ENCODE measurements around the gene TMEM178A. TPM values are rescaled to one million over a fixed set of nuclear protein-coding genes. Genes with fewer than 3 reads are reported as not detected.

TMEM178A gene
- total and polyA plus RNA-seq, 7 experiments from 2014 or later, result 0.32 to 0.54 (median 0.43) TPM; not detected in 3

GRCh38 chr2:39733070-39733674, 67.5 kb downstream of the TMEM178A start:
- peaks cover 0 to 14% (median 4%) of the 10 kb centered on the region in 7 donors for H3K4me1 Mint-ChIP-seq
- H3K27me3 Mint-ChIP-seq, result no peaks in the 10 kb centered on the region
- ChIA-PET CTCF (no interaction called here), POLR2A (no interaction called here)
- intact Hi-C loops (cut with micrococcal nuclease), result no loop called here
- peaks cover 0 to 18% (median 4%) of the 10 kb centered on the region in 3 experiments for H3K36me3 ChIP-seq (ENCODE audit: control insufficient read depth in 2 of 3, insufficient read depth in 3 of 3, low read length in 3 of 3)
- no peak overlapping the region for H3K4me3 Mint-ChIP-seq
- peaks cover 0 to 4% (median 0%) of the 10 kb centered on the region in 11 donors for H3K9me3 Mint-ChIP-seq
- ATAC-seq, result no peak
- H3K36me3 Mint-ChIP-seq, result peaks cover 21 to 59% (median 43%) of the 10 kb centered on the region in 5 donors
- no peaks in the 10 kb centered on the region for H3K9me3 ChIP-seq (ENCODE audit: control insufficient read depth in 2 of 3, low read length in 3 of 3)
- no peaks in the 10 kb centered on the region for H3K27me3 ChIP-seq (ENCODE audit: control insufficient read depth in 2 of 2, insufficient read depth in 2 of 2, low read length in 2 of 2)
- H3K27ac Mint-ChIP-seq, result no peak overlapping the region
- no peaks in the 10 kb centered on the region for H3K4me1 ChIP-seq (ENCODE audit: control insufficient read depth in 2 of 2, insufficient read depth in 2 of 2, low read length in 2 of 2)
- H3K27ac ChIP-seq (ENCODE audit: low read depth, low read length), result no peak overlapping the region
- DNase-seq, result no peak
- no peak overlapping the region for H3K4me3 ChIP-seq (ENCODE audit: low read length)

GRCh38 chr2:39734445-39734844, 68.7 kb downstream of the TMEM178A start:
- H3K9me3 ChIP-seq (ENCODE audit: control insufficient read depth in 2 of 3, low read length in 3 of 3), result no peaks in the 10 kb centered on the region
- peaks cover 0 to 19% (median 4%) of the 10 kb centered on the region in 3 experiments for H3K36me3 ChIP-seq (ENCODE audit: control insufficient read depth in 2 of 3, insufficient read depth in 3 of 3, low read length in 3 of 3)
- ChIA-PET CTCF (interaction anchor here (0.6 kb wide), 2 partner anchors 338 to 392 kb away, joined by 3 read pairs; no protein-coding TSS in a partner anchor), POLR2A (no interaction called here)
- Mint-ChIP-seq H3K4me1 (peaks cover 0 to 11% (median 4%) of the 10 kb centered on the region in 7 donors), H3K4me3 (no peak overlapping the region), H3K27me3 (no peaks in the 10 kb centered on the region), H3K9me3 (peaks cover 0 to 4% (median 0%) of the 10 kb centered on the region in 11 donors), H3K36me3 (peaks cover 26 to 69% (median 50%) of the 10 kb centered on the region in 5 donors), H3K27ac (peak overlapping the region in 1 of 9 donors; percentile 28)
- no peak overlapping the region for H3K4me3 ChIP-seq (ENCODE audit: low read length)
- no peaks in the 10 kb centered on the region for H3K27me3 ChIP-seq (ENCODE audit: control insufficient read depth in 2 of 2, insufficient read depth in 2 of 2, low read length in 2 of 2)
- DNase-seq (no peak), ATAC-seq (no peak)
- intact Hi-C loops (cut with micrococcal nuclease), result no loop called here
- H3K27ac ChIP-seq (ENCODE audit: low read depth, low read length), result no peak overlapping the region
- H3K4me1 ChIP-seq (ENCODE audit: control insufficient read depth in 2 of 2, insufficient read depth in 2 of 2, low read length in 2 of 2), result no peaks in the 10 kb centered on the region

GRCh38 chr2:39735648-39736047, 69.9 kb downstream of the TMEM178A start:
- H3K4me3 Mint-ChIP-seq, result no peak overlapping the region
- H3K9me3 Mint-ChIP-seq, result peaks cover 0 to 4% (median 0%) of the 10 kb centered on the region in 11 donors
- intact Hi-C loops (cut with micrococcal nuclease), result no loop called here
- H3K27ac Mint-ChIP-seq, result no peak overlapping the region
- Histone ChIP-seq H3K36me3 (ENCODE audit: control insufficient read depth in 2 of 3, insufficient read depth in 3 of 3, low read length in 3 of 3) (peaks cover 4 to 27% (median 7%) of the 10 kb centered on the region in 3 experiments), H3K27me3 (ENCODE audit: control insufficient read depth in 2 of 2, insufficient read depth in 2 of 2, low read length in 2 of 2) (no peaks in the 10 kb centered on the region), H3K9me3 (ENCODE audit: control insufficient read depth in 2 of 3, low read length in 3 of 3) (no peaks in the 10 kb centered on the region), H3K27ac (ENCODE audit: low read depth, low read length) (no peak overlapping the region), H3K4me1 (ENCODE audit: control insufficient read depth in 2 of 2, insufficient read depth in 2 of 2, low read length in 2 of 2) (no peaks in the 10 kb centered on the region), H3K4me3 (ENCODE audit: low read length) (no peak overlapping the region)
- ATAC-seq (no peak), DNase-seq (no peak)
- peaks cover 29 to 74% (median 52%) of the 10 kb centered on the region in 5 donors for H3K36me3 Mint-ChIP-seq
- peaks cover 0 to 13% (median 4%) of the 10 kb centered on the region in 7 donors for H3K4me1 Mint-ChIP-seq
- no peaks in the 10 kb centered on the region for H3K27me3 Mint-ChIP-seq
- POLR2A ChIA-PET, result no interaction called here
- CTCF ChIA-PET, result no interaction called here

GRCh38 chr2:39736640-39737039, 70.9 kb downstream of the TMEM178A start:
- DNase-seq (no peak), ATAC-seq (no peak)
- Histone ChIP-seq H3K27ac (ENCODE audit: low read depth, low read length) (no peak overlapping the region), H3K4me3 (ENCODE audit: low read length) (no peak overlapping the region), H3K27me3 (ENCODE audit: control insufficient read depth in 2 of 2, insufficient read depth in 2 of 2, low read length in 2 of 2) (no peaks in the 10 kb centered on the region), H3K9me3 (ENCODE audit: control insufficient read depth in 2 of 3, low read length in 3 of 3) (no peaks in the 10 kb centered on the region), H3K36me3 (ENCODE audit: control insufficient read depth in 2 of 3, insufficient read depth in 3 of 3, low read length in 3 of 3) (peaks cover 4 to 32% (median 7%) of the 10 kb centered on the region in 3 experiments), H3K4me1 (ENCODE audit: control insufficient read depth in 2 of 2, insufficient read depth in 2 of 2, low read length in 2 of 2) (no peaks in the 10 kb centered on the region)
- peaks cover 26 to 75% (median 52%) of the 10 kb centered on the region in 5 donors for H3K36me3 Mint-ChIP-seq
- POLR2A ChIA-PET, result no interaction called here
- CTCF ChIA-PET, result no interaction called here
- H3K4me3 Mint-ChIP-seq, result no peak overlapping the region
- intact Hi-C loops (cut with micrococcal nuclease), result no loop called here
- peaks cover 0 to 12% (median 4%) of the 10 kb centered on the region in 7 donors for H3K4me1 Mint-ChIP-seq
- H3K9me3 Mint-ChIP-seq, result peaks cover 0 to 4% (median 0%) of the 10 kb centered on the region in 11 donors
- H3K27me3 Mint-ChIP-seq, result no peaks in the 10 kb centered on the region
- no peak overlapping the region for H3K27ac Mint-ChIP-seq

GRCh38 chr2:39737661-39738060, 71.9 kb downstream of the TMEM178A start:
- peaks cover 22 to 80% (median 52%) of the 10 kb centered on the region in 5 donors for H3K36me3 Mint-ChIP-seq
- H3K27ac ChIP-seq (ENCODE audit: low read depth, low read length), result no peak overlapping the region
- CTCF ChIA-PET, result no interaction called here
- DNase-seq (no peak), ATAC-seq (no peak)
- POLR2A ChIA-PET, result no interaction called here
- H3K27ac Mint-ChIP-seq, result peak overlapping the region in 1 of 9 donors; percentile 8
- no peaks in the 10 kb centered on the region for H3K27me3 ChIP-seq (ENCODE audit: control insufficient read depth in 2 of 2, insufficient read depth in 2 of 2, low read length in 2 of 2)
- H3K36me3 ChIP-seq (ENCODE audit: control insufficient read depth in 2 of 3, insufficient read depth in 3 of 3, low read length in 3 of 3), result peaks cover 4 to 36% (median 7%) of the 10 kb centered on the region in 3 experiments
- intact Hi-C loops (cut with micrococcal nuclease), result no loop called here
- no peaks in the 10 kb centered on the region for H3K27me3 Mint-ChIP-seq
- no peaks in the 10 kb centered on the region for H3K4me1 ChIP-seq (ENCODE audit: control insufficient read depth in 2 of 2, insufficient read depth in 2 of 2, low read length in 2 of 2)
- H3K4me3 Mint-ChIP-seq, result peak overlapping the region in 1 of 10 donors; percentile 1
- peaks cover 0 to 4% (median 0%) of the 10 kb centered on the region in 11 donors for H3K9me3 Mint-ChIP-seq
- H3K4me1 Mint-ChIP-seq, result peaks cover 0 to 12% (median 4%) of the 10 kb centered on the region in 7 donors
- no peaks in the 10 kb centered on the region for H3K9me3 ChIP-seq (ENCODE audit: control insufficient read depth in 2 of 3, low read length in 3 of 3)
- no peak overlapping the region for H3K4me3 ChIP-seq (ENCODE audit: low read length)

GRCh38 chr2:39738936-39739335, 73.2 kb downstream of the TMEM178A start:
- Mint-ChIP-seq H3K4me3 (no peak overlapping the region), H3K9me3 (peaks cover 0 to 2% (median 0%) of the 10 kb centered on the region in 11 donors), H3K27me3 (no peaks in the 10 kb centered on the region), H3K27ac (peak overlapping the region in 1 of 9 donors; percentile 34), H3K4me1 (peaks cover 0 to 14% (median 4%) of the 10 kb centered on the region in 7 donors), H3K36me3 (peaks cover 25 to 83% (median 55%) of the 10 kb centered on the region in 5 donors)
- ChIA-PET POLR2A (no interaction called here), CTCF (no interaction called here)
- intact Hi-C loops (cut with micrococcal nuclease), result no loop called here
- Histone ChIP-seq H3K36me3 (ENCODE audit: control insufficient read depth in 2 of 3, insufficient read depth in 3 of 3, low read length in 3 of 3) (peaks cover 4 to 46% (median 7%) of the 10 kb centered on the region in 3 experiments), H3K4me1 (ENCODE audit: control insufficient read depth in 2 of 2, insufficient read depth in 2 of 2, low read length in 2 of 2) (no peaks in the 10 kb centered on the region), H3K9me3 (ENCODE audit: control insufficient read depth in 2 of 3, low read length in 3 of 3) (no peaks in the 10 kb centered on the region), H3K27me3 (ENCODE audit: control insufficient read depth in 2 of 2, insufficient read depth in 2 of 2, low read length in 2 of 2) (no peaks in the 10 kb centered on the region), H3K27ac (ENCODE audit: low read depth, low read length) (no peak overlapping the region), H3K4me3 (ENCODE audit: low read length) (no peak overlapping the region)
- no peak for DNase-seq
- ATAC-seq, result no peak

GRCh38 chr2:39739386-39739785, 73.7 kb downstream of the TMEM178A start:
- peaks cover 0 to 14% (median 4%) of the 10 kb centered on the region in 7 donors for H3K4me1 Mint-ChIP-seq
- Histone ChIP-seq H3K9me3 (ENCODE audit: control insufficient read depth in 2 of 3, low read length in 3 of 3) (no peaks in the 10 kb centered on the region), H3K4me3 (ENCODE audit: low read length) (no peak overlapping the region), H3K4me1 (ENCODE audit: control insufficient read depth in 2 of 2, insufficient read depth in 2 of 2, low read length in 2 of 2) (no peaks in the 10 kb centered on the region), H3K27ac (ENCODE audit: low read depth, low read length) (no peak overlapping the region), H3K36me3 (ENCODE audit: control insufficient read depth in 2 of 3, insufficient read depth in 3 of 3, low read length in 3 of 3) (peaks cover 4 to 46% (median 7%) of the 10 kb centered on the region in 3 experiments), H3K27me3 (ENCODE audit: control insufficient read depth in 2 of 2, insufficient read depth in 2 of 2, low read length in 2 of 2) (no peaks in the 10 kb centered on the region)
- H3K4me3 Mint-ChIP-seq, result no peak overlapping the region
- H3K9me3 Mint-ChIP-seq, result peaks cover 0 to 2% (median 0%) of the 10 kb centered on the region in 11 donors
- peak overlapping the region in 1 of 9 donors; percentile 34 for H3K27ac Mint-ChIP-seq
- no peaks in the 10 kb centered on the region for H3K27me3 Mint-ChIP-seq
- POLR2A ChIA-PET, result no interaction called here
- peaks cover 24 to 78% (median 50%) of the 10 kb centered on the region in 5 donors for H3K36me3 Mint-ChIP-seq
- CTCF ChIA-PET, result no interaction called here
- intact Hi-C loops (cut with micrococcal nuclease), result no loop called here
- no peak for ATAC-seq
- no peak for DNase-seq

Data from naive thymus-derived CD4-positive, alpha-beta T cell (primary cell).